GM15510 (cell line): Measurements from ENCODE around the gene ATP10B.

Source experiments
- POLR2A ChIP-seq: IDR thresholded peaks from 3 replicates; pipeline ENCODE4 v1.6.1; 2011; ENCODE audit warnings: borderline replicate concordance; ENCODE audit not compliant: insufficient read length; ENCODE audit errors: extremely low read depth

ATP10B gene

DNA sequence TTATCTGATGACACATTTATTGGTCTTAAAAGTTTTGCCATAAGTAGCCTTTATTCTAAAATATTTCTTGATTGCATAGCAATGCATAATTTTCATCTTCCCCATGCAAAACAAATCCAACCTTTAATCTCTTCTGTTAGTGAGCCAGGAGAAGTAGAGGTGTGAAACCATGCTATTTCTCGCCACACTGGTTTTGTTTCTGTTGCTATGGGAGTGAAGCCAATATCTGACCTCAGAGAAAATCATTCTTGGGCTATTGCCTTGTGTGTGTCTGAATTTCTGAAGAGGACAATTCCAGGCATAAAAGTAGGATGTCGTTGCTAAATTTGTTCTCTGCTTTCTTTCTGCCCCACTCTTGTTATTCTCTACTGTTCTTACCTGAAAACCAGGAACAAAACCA, 246.7 kb downstream of the ATP10B start:
- TF ChIP-seq POLR2A = no peak

GRCh38 chr5:160604484-160604883, 247.5 kb downstream of the ATP10B start:
- TF ChIP-seq POLR2A = no peak

DNA sequence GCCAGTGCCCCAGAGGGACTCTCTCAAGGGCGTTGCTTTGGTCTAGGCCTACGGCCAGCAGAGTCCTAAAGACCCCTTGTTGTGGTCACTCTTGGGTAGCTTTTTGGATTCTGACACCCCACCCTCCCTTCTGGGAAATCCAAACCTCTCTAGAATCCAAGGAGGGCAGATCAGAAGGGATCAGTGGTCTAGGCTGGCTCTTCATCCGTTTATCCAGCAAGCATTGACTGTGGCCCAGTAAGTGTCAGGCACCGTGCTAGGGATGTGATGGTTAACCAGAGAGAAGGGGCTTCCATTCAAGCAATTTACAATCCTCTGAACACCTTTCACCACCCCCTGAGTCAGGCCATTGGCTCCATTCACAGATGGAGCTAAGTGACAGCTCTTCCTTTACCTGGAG, 249.3 kb downstream of the ATP10B start:
- no peak for TF ChIP-seq POLR2A

- TF ChIP-seq POLR2A = no peak
Observed at GRCh38 chr5:160601046-160601445, 251.0 kb downstream of the ATP10B start.

- TF ChIP-seq POLR2A = no peak
Observed at GRCh38 chr5:160573318-160573717, 278.7 kb downstream of the ATP10B start.

DNA sequence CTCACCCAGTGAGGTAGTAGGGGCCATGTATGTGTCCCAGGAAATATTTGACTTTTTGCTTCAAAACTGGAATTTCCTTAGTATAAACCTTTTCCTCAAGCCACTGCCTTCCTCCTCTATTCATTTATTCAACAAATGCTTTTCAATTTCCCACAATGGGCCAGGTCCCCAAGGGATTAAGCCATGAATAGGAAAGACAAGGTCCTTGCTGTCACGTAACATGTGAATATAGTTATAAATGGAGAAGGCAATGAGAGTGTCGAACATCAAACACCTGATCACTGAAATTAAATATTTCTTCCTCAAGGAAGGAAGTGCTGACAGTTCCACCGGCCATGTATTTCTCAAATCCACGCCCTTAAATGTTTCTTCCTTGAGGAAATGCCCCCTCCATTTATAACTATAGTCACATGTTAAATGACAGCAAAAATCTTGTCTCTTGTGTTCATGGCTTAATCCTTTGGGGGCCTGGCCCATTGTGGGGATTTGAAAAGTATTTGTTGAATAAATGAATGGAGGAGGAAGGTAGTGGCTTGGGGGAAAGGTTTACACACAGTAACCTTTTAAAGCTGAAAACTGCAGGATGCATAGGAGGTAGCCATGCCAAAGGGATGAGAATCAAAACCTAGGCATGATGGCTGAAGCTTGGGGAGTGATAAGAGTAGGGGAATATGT, 284.8 kb downstream of the ATP10B start:
- TF ChIP-seq POLR2A = no peak

GRCh38 chr5:160565376-160565775, 286.6 kb downstream of the ATP10B start:
- no peak for TF ChIP-seq POLR2A

GRCh38 chr5:160556846-160557245, 295.2 kb downstream of the ATP10B start:
- TF ChIP-seq POLR2A = no peak

DNA sequence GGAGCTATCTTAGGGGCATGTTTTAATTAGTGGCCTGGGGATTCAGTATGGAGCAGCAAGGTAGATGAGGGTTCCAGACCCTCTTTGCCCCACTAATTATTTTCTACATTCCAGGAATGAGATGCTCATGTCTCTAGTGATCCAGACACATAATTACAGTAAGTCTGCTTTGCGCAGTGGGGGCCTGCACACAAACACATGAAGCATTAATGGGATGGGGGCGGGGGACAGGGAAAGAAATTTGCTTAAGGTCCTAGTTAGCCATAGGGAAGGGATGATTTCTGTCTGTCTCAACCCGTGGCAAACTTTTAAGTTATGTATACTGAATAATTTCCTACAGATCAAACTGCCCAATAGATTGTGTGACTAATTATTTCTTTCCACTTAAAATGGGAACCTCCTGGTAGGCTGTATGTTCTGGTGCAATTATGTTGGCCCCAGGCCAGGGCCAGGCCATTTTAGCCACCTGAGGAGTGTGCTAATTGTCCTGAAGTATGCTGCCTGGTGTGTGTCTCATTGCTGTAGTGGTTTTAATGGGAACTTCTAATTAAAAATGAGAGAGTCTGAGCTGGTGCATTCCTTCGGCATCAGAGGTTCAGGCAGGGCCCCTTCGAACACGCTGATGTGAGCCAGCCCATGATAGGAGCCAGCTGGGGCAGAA, 295.9 kb downstream of the ATP10B start:
- no peak for TF ChIP-seq POLR2A

DNA sequence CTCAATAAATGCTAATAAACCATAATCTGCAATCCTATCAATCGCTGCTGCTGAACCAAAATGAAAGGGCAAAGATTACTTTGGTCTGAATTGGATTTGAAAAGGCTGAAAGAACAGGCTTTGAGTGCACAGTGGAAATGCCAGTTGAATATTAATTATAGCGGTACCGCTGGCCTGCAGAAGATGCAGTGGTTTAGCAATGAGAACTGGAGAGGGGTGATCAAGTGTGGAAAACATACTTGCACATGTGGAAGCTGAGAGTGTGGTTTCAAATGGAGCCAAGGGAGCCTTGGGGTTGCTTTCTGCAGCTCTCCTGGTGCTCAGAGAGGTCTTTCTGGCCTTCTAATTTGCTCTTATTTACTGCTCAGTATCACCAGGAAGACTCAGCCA, 296.4 kb downstream of the ATP10B start:
- TF ChIP-seq POLR2A = no peak

- no peak for TF ChIP-seq POLR2A
Observed at GRCh38 chr5:160550075-160550474, 301.9 kb downstream of the ATP10B start.

DNA sequence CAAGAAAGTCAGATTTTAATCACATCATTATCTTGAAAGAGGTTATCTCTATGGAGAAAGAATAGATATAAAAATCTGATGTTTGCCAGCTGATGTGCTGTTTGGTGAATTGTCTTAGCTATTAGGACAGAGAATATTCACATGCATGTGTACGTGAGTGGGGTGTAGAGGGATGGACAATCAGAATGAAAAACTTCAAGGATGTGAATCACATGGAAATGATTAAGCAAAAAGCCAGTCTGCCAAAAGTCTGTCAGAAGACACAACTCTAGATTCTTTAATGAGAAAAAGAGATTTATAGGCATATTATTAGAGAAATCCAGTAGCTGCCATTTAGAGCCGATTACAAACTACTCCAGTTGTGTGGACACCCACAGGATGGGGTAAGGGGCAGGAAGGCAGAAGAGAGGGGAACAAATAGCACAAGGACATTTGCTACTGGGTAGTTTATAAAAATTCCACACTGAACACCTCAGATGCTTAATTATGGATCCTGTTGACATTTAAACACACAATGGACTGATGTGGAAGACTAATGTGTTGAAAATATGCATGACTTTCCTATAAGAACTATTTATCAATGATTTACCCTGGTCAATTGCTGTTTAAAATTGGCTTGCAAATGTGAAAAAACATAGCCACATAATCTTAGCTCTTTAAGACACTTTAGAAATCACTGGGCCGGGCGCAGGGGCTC, 302.9 kb downstream of the ATP10B start:
- no peak for TF ChIP-seq POLR2A

DNA sequence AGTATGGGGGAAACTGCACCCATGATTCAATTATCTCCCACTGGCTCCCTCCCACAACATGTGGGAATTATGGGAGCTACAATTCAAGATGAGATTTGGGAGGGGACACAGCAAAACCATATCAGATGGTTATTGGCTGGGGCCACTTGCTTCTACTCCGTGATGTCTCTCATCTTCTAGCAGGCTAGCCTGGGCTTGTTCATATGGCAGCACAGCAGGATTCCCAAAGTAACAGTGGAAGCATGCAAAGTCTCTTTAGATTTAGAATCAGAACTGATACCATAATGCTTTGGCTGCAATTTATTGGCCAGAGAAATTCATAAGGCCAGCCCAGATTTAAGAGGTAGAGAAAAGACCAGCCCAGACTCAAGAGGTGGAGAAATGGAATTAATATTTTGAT, 304.1 kb downstream of the ATP10B start:
- TF ChIP-seq POLR2A = no peak

GRCh38 chr5:160547061-160547460, 304.9 kb downstream of the ATP10B start:
- TF ChIP-seq POLR2A = no peak

- no peak for TF ChIP-seq POLR2A
Observed at GRCh38 chr5:160545832-160546231, 306.2 kb downstream of the ATP10B start.

GRCh38 chr5:160543395-160543794, 308.6 kb downstream of the ATP10B start:
- TF ChIP-seq POLR2A = no peak

DNA sequence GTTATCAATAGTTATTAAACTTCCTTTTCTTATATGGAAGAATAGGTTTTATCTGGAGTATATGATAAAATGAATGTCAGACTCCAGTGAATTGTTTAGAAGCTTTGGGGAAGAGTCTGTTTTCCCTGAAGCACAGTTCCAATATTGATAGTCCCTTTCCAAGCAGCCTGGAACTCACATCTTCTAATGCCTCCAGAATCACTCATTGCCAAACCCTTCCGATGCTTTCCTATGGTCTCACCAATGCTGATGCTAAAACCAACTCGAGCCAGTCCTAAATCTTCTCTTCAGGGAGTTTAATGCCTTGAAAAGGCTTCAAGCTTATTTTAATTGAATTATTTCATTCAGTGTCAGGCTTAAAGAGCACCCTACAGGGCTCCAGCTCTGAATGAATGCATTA, 309.2 kb downstream of the ATP10B start:
- TF ChIP-seq POLR2A = no peak

DNA sequence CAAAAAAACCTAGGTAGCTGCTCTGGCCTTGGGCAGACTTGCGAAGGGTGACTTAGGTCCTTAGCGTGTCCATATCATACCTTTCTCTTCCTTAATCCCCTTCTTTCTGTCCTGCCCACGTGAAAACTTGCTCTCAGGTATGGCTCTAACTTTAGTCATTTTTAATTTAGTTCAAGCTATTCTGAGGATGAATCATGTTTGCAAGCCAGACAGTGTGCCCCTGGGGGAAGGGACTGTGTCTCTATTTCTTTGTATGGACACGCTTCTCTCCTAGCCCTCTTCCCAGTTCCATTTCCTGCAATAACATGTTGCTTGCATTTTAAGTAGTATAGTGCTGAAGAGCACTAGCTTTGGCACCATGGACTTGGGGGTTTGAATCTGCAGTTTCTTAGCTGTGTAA, 309.7 kb downstream of the ATP10B start:
- TF ChIP-seq POLR2A = no peak
